ENCODE data around the gene NEK4. TPM values are rescaled to one million over a fixed set of nuclear protein-coding genes. Genes with fewer than 3 reads are reported as not detected.
"Not testable (repeated sequence)": the region's sequence is repeated elsewhere in the genome, so short reads cannot be mapped to it uniquely, and the experiment has no call there.

The NEK4 gene
- total and polyA plus RNA-seq, 2 donors = 9.5 to 18.7 TPM

GRCh38 chr3:52783211-52783555 is 12.4 kb upstream of the NEK4 start:
- peaks cover 0 to 6% of the 10 kb centered on the region in 2 donors for H3K4me1 ChIP-seq (ENCODE audit: control insufficient read depth in 2 of 2, insufficient read depth in 2 of 2, low read length in 2 of 2)
- no peaks in the 10 kb centered on the region for H3K9me3 ChIP-seq (ENCODE audit: control insufficient read depth in 2 of 2, insufficient read depth in 1 of 2, low read length in 1 of 2)
- H3K4me3 ChIP-seq (ENCODE audit: low read length in 2 of 2) = no peak overlapping the region
- no peaks in the 10 kb centered on the region for H3K36me3 ChIP-seq (ENCODE audit: control insufficient read depth in 2 of 2, insufficient read depth in 2 of 2, low read length in 1 of 2)
- H3K27me3 ChIP-seq (ENCODE audit: control insufficient read depth in 2 of 2, insufficient read depth in 1 of 2, low read length in 1 of 2) = no peaks in the 10 kb centered on the region
- no peak overlapping the region for H3K27ac ChIP-seq (ENCODE audit: low read depth in 1 of 2, low read length in 1 of 2)
- 95% methylated on average over 3 of the region's 3 CpGs for WGBS
- no peak for DNase-seq (ENCODE audit: low read depth in 6 of 9, low spot score in 9 of 9)

- Histone ChIP-seq H3K4me1 (ENCODE audit: control insufficient read depth in 2 of 2, insufficient read depth in 2 of 2, low read length in 2 of 2) (peaks cover 0 to 8% of the 10 kb centered on the region in 2 donors), H3K4me3 (ENCODE audit: low read length in 2 of 2) (no peak overlapping the region), H3K27ac (ENCODE audit: low read depth in 1 of 2, low read length in 1 of 2) (no peak overlapping the region), H3K9me3 (ENCODE audit: control insufficient read depth in 2 of 2, insufficient read depth in 1 of 2, low read length in 1 of 2) (no peaks in the 10 kb centered on the region), H3K27me3 (ENCODE audit: control insufficient read depth in 2 of 2, insufficient read depth in 1 of 2, low read length in 1 of 2) (no peaks in the 10 kb centered on the region), H3K36me3 (ENCODE audit: control insufficient read depth in 2 of 2, insufficient read depth in 2 of 2, low read length in 1 of 2) (no peaks in the 10 kb centered on the region)
- DNase-seq (ENCODE audit: low read depth in 6 of 9, low spot score in 9 of 9) = no peak
- WGBS = 91% methylated on average over 12 of the region's 12 CpGs
Observed at GRCh38 chr3:52782412-52783210, 11.9 kb upstream of the NEK4 start.

- H3K36me3 ChIP-seq (ENCODE audit: control insufficient read depth in 2 of 2, insufficient read depth in 2 of 2, low read length in 1 of 2) = no peaks in the 10 kb centered on the region
- 77% methylated on average over 13 of the region's 13 CpGs for WGBS
- no peaks in the 10 kb centered on the region for H3K9me3 ChIP-seq (ENCODE audit: control insufficient read depth in 2 of 2, insufficient read depth in 1 of 2, low read length in 1 of 2)
- peaks cover 0 to 8% of the 10 kb centered on the region in 2 donors for H3K4me1 ChIP-seq (ENCODE audit: control insufficient read depth in 2 of 2, insufficient read depth in 2 of 2, low read length in 2 of 2)
- no peak overlapping the region for H3K27ac ChIP-seq (ENCODE audit: low read depth in 1 of 2, low read length in 1 of 2)
- no peak overlapping the region for H3K4me3 ChIP-seq (ENCODE audit: low read length in 2 of 2)
- no peaks in the 10 kb centered on the region for H3K27me3 ChIP-seq (ENCODE audit: control insufficient read depth in 2 of 2, insufficient read depth in 1 of 2, low read length in 1 of 2)
- DNase-seq (ENCODE audit: low read depth in 6 of 9, low spot score in 9 of 9) = no peak
Observed at GRCh38 chr3:52781741-52782140, 11.0 kb upstream of the NEK4 start.

GRCh38 chr3:52779837-52780585 is 9.3 kb upstream of the NEK4 start:
- Histone ChIP-seq H3K4me1 (ENCODE audit: control insufficient read depth in 2 of 2, insufficient read depth in 2 of 2, low read length in 2 of 2) (peaks cover 8 to 24% of the 10 kb centered on the region in 2 donors), H3K9me3 (ENCODE audit: control insufficient read depth in 2 of 2, insufficient read depth in 1 of 2, low read length in 1 of 2) (no peaks in the 10 kb centered on the region), H3K36me3 (ENCODE audit: control insufficient read depth in 2 of 2, insufficient read depth in 2 of 2, low read length in 1 of 2) (no peaks in the 10 kb centered on the region), H3K27me3 (ENCODE audit: control insufficient read depth in 2 of 2, insufficient read depth in 1 of 2, low read length in 1 of 2) (no peaks in the 10 kb centered on the region), H3K27ac (ENCODE audit: low read depth in 1 of 2, low read length in 1 of 2) (no peak overlapping the region), H3K4me3 (ENCODE audit: low read length in 2 of 2) (no peak overlapping the region)
- DNase-seq (ENCODE audit: low read depth in 6 of 9, low spot score in 9 of 9) = no peak
- WGBS = 90% methylated on average over 8 of the region's 8 CpGs

- Histone ChIP-seq H3K9me3 (ENCODE audit: control insufficient read depth in 2 of 2, insufficient read depth in 1 of 2, low read length in 1 of 2) (no peaks in the 10 kb centered on the region), H3K27me3 (ENCODE audit: control insufficient read depth in 2 of 2, insufficient read depth in 1 of 2, low read length in 1 of 2) (no peaks in the 10 kb centered on the region), H3K27ac (ENCODE audit: low read depth in 1 of 2, low read length in 1 of 2) (no peak overlapping the region), H3K4me3 (ENCODE audit: low read length in 2 of 2) (no peak overlapping the region), H3K36me3 (ENCODE audit: control insufficient read depth in 2 of 2, insufficient read depth in 2 of 2, low read length in 1 of 2) (no peaks in the 10 kb centered on the region), H3K4me1 (ENCODE audit: control insufficient read depth in 2 of 2, insufficient read depth in 2 of 2, low read length in 2 of 2) (peaks cover 8 to 25% of the 10 kb centered on the region in 2 donors)
- DNase-seq (ENCODE audit: low read depth in 6 of 9, low spot score in 9 of 9) = peak in 1 of 9 donors; percentile 14
- WGBS = 68% methylated on average over 11 of the region's 11 CpGs
Observed at GRCh38 chr3:52779011-52779836, 8.5 kb upstream of the NEK4 start.

- Histone ChIP-seq H3K4me1 (ENCODE audit: control insufficient read depth in 2 of 2, insufficient read depth in 2 of 2, low read length in 2 of 2) (peaks cover 8 to 25% of the 10 kb centered on the region in 2 donors), H3K4me3 (ENCODE audit: low read length in 2 of 2) (no peak overlapping the region), H3K9me3 (ENCODE audit: control insufficient read depth in 2 of 2, insufficient read depth in 1 of 2, low read length in 1 of 2) (no peaks in the 10 kb centered on the region), H3K27ac (ENCODE audit: low read depth in 1 of 2, low read length in 1 of 2) (no peak overlapping the region), H3K36me3 (ENCODE audit: control insufficient read depth in 2 of 2, insufficient read depth in 2 of 2, low read length in 1 of 2) (no peaks in the 10 kb centered on the region), H3K27me3 (ENCODE audit: control insufficient read depth in 2 of 2, insufficient read depth in 1 of 2, low read length in 1 of 2) (no peaks in the 10 kb centered on the region)
- no peak for DNase-seq (ENCODE audit: low read depth in 6 of 9, low spot score in 9 of 9)
- 60% methylated on average over 17 of the region's 17 CpGs for WGBS
Observed at GRCh38 chr3:52777959-52778805, 7.4 kb upstream of the NEK4 start.

GRCh38 chr3:52777127-52777958 is 6.6 kb upstream of the NEK4 start, which contains the start of gene ITIH1:
Gene ITIH1 (plus strand): TSS chr3:52777599. CDS start chr3:52777616, 17 bp downstream.
- DNase-seq (ENCODE audit: low read depth in 6 of 9, low spot score in 9 of 9) = no peak
- no peak within 1 kb of the TSS for H3K4me3 ChIP-seq (ENCODE audit: low read length in 2 of 2)
- H3K9me3 ChIP-seq (ENCODE audit: control insufficient read depth in 2 of 2, insufficient read depth in 1 of 2, low read length in 1 of 2) = no peaks in the 10 kb centered on the region
- H3K27ac ChIP-seq (ENCODE audit: low read depth in 1 of 2, low read length in 1 of 2) = no peak within 1 kb of the TSS
- H3K27me3 ChIP-seq (ENCODE audit: control insufficient read depth in 2 of 2, insufficient read depth in 1 of 2, low read length in 1 of 2) = no peaks in the 10 kb centered on the region
- 98% methylated on average over 12 of the region's 12 CpGs for WGBS
- no peaks in the 10 kb centered on the region for H3K36me3 ChIP-seq (ENCODE audit: control insufficient read depth in 2 of 2, insufficient read depth in 2 of 2, low read length in 1 of 2)
- peaks cover 8 to 25% of the 10 kb centered on the region in 2 donors for H3K4me1 ChIP-seq (ENCODE audit: control insufficient read depth in 2 of 2, insufficient read depth in 2 of 2, low read length in 2 of 2)

- H3K36me3 ChIP-seq (ENCODE audit: control insufficient read depth in 2 of 2, insufficient read depth in 2 of 2, low read length in 1 of 2); H3K27ac ChIP-seq (ENCODE audit: low read depth in 1 of 2, low read length in 1 of 2); H3K27me3 ChIP-seq (ENCODE audit: control insufficient read depth in 2 of 2, insufficient read depth in 1 of 2, low read length in 1 of 2); DNase-seq (ENCODE audit: low read depth in 6 of 9, low spot score in 9 of 9); H3K9me3 ChIP-seq (ENCODE audit: control insufficient read depth in 2 of 2, insufficient read depth in 1 of 2, low read length in 1 of 2); H3K4me3 ChIP-seq (ENCODE audit: low read length in 2 of 2): not testable (repeated sequence)
- peaks cover 8 to 21% of the 10 kb centered on the region in 2 donors for H3K4me1 ChIP-seq (ENCODE audit: control insufficient read depth in 2 of 2, insufficient read depth in 2 of 2, low read length in 2 of 2)
- 96% methylated on average over 6 of the region's 6 CpGs for WGBS
Observed at GRCh38 chr3:52776486-52776885, 5.7 kb upstream of the NEK4 start.
